Stimulated activated CD8-positive, alpha-beta memory T cell treated with anti-CD3 and anti-CD28 coated beads, Interleukin-7, amount 100 ng/mL, for 48 hours (primary cell): ENCODE data around the gene EPOP.
"Not testable (repeated sequence)": the region's sequence is repeated elsewhere in the genome, so short reads cannot be mapped to it uniquely, and the experiment has no call there.

Source experiments
- DNase-seq, 2 donors: peaks; one replicate each; pipeline ENCODE4 v3.0.0-alpha.2; 2020; ENCODE audit warnings: low read depth in 1 of 2; ENCODE audit errors: extremely low read depth in 1 of 2

Gene EPOP

DNA sequence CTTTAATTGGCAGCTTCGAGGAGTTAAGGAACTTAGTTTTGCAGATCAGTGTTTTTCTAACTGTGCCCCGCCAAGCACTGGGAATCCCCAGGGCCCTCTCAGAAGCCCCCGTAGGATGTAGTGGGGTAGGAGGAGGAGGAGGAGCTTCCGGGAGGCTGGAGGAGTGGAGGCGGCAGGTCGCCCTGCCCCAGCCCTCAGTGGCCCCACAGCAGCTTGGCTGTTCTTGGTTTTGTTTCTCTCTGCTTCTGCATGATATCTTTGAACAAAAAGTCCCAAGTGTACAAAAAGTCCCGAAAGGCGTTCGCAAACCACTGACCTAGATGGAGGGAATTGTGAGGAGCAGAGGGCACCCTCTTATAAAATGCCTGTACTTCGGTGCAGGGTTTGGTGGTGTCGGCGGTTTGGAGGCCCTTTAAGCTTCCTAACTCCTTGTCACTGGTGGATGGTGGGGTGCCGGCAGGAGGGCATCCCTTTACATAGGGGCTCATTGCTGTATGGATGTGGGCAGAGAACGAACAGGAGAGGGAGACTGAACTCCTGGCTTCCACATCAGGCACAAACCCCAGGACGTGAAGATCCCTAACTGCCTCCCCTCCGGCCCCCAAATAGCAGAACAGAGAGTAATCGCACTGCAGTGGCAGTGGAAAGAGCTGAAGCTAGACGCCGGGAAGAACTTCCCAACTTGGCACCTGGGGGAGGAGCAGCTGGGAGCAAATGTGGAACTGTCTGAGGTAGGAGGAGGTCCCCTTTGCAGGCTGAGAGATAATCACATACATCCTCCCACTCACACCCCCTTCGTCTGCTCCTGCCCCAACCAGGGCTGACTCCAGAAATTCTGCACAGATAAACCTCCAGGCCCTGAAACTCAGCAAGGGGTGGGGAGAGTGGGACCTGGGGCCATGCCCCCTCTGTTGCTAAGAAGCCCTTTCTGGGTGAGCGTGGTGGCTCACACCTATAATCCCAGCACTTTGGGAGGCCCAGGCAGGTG, 20.1 kb downstream of the EPOP start:
- DNase-seq: no peak

- no peak for DNase-seq
These were observed 21.1 kb downstream of the EPOP start for GRCh38 chr17:38653679-38654078.

DNA sequence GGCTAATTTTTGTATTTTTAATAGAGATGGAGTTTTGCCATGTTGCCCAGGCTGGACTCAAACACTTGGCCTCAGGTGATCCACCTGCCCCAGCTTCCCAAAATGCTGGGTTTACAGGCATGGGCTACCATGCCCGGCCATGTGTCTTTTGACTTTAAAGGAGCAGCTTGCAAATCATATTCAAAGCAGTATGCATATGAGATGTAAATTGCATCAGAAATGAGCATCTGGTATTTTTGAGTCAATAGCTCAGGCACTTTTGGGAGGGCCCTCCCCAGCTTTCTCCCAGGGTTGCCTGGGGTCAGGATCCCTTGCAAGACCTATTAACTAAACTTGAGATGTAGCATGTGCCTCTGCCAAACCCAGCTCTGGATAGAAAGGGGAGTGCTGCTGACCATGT, 21.5 kb downstream of the EPOP start:
- DNase-seq: no peak

DNA sequence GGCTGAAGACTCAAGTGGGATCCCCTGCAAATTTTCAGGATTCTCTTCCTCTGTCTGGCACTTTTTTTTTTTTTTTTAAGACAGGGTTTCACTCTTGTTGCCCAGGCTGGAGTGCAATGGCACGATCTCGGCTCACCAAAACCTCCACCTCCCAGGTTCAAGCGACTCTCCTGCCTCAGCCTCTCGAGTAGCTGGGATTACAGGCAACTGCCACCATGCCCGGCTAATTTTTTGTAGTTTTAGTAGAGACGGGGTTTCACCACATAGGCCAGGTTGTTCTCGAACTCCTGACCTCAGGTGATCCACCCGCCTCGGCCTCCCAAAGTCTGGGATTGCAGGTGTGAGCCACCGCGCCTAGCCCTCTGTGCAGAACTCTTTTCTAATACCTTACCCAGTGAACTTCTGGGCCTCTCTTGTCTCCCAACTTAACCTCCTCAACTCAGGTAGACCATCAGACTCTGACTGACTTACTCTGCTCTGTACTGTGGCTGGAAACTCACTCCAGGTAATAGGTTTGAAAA, 24.0 kb downstream of the EPOP start:
- DNase-seq: not testable (repeated sequence)

- no peak for DNase-seq
These were observed 36.8 kb downstream of the EPOP start for GRCh38 chr17:38637951-38638350.

GRCh38 chr17:38636054-38636453, 38.7 kb downstream of the EPOP start:
- DNase-seq: no peak

- no peak for DNase-seq
These were observed 42.4 kb downstream of the EPOP start for GRCh38 chr17:38632334-38632733.

GRCh38 chr17:38628441-38628840, 46.3 kb downstream of the EPOP start:
- no peak for DNase-seq

GRCh38 chr17:38627957-38628356, 46.8 kb downstream of the EPOP start:
- no peak for DNase-seq

GRCh38 chr17:38626606-38627226, 48.0 kb downstream of the EPOP start:
- not testable (repeated sequence) for DNase-seq

- DNase-seq: no peak
These were observed 49.3 kb downstream of the EPOP start for GRCh38 chr17:38625482-38625881.

- not testable (repeated sequence) for DNase-seq
These were observed 49.9 kb downstream of the EPOP start for GRCh38 chr17:38624782-38625355.
